ENCODE measurements around the gene ELL3. TPM values are rescaled to one million over a fixed set of nuclear protein-coding genes. Genes with fewer than 3 reads are reported as not detected.
A peak's percentile ranks its signal among the peaks of the same experiment; 100 is the strongest.

ELL3 gene
- total and polyA plus RNA-seq, 2 of the 8 experiments (the other 6 are each of a cell fraction or from before 2014, with no cell fraction given): 9.2 to 13.7 TPM

DNA sequence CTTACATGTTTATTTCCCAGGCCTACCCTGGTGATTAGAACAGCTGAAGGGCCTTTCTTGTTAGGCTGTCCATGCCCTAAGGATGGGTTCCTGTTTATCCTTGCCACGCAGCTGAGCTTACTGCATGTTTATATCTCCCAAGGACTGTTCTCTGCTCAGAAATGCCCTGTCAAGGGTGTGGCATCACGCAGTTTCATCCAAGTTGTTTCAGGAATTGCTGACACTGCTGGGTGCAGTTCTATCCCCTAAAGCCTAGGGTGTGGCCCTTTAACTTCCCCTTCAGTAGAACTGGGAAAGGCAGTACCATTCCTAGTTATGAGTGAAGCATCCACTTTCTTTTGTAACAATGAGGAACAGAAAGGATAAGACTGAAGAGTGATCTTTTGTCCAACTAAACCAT, 5.0 kb downstream of the ELL3 start:
- peaks cover 12% of the 10 kb centered on the region for H3K23me2 ChIP-seq (ENCODE audit: low read depth, low read length)
- 91% methylated on average over 2 of the region's 2 CpGs; no CpG with 5 or more reads in 1 of the 2 experiments for WGBS, 2 experiments (ENCODE audit: extremely low coverage in 1 of 2, insufficient coverage in 1 of 2, insufficient read length in 1 of 2, insufficient replicate concordance in 2 of 2, low coverage in 1 of 2, low lambda C conversion rate in 2 of 2, missing lambda C conversion rate in 1 of 2)
- H3K18ac ChIP-seq (ENCODE audit: extremely low read depth, low read length): no peak overlapping the region
- H3K4me1 ChIP-seq (replicated peaks in 1 of 4; ENCODE audit: control insufficient read depth in 3 of 4, insufficient read depth in 4 of 4, low read length in 3 of 4): peaks cover 0 to 12% (median 5%) of the 10 kb centered on the region in 4 experiments; a peak in 5 of 7 replicates
- peaks cover 0 to 2% (median 0%) of the 10 kb centered on the region in 4 experiments; a peak in 2 of 7 replicates for H3K27me3 ChIP-seq (replicated peaks in 1 of 4; ENCODE audit: control insufficient read depth in 3 of 4, extremely low read depth in 1 of 4, insufficient read depth in 3 of 4, low read length in 3 of 4)
- H2AFZ ChIP-seq (ENCODE audit: low read length): no peak overlapping the region
- no peak overlapping the region for H2BK12ac ChIP-seq (ENCODE audit: low read depth, low read length)
- no peak overlapping the region for H3K23ac ChIP-seq (ENCODE audit: insufficient read length)
- H2BK120ac ChIP-seq (replicated peaks; ENCODE audit: low read depth, low read length): no peak overlapping the region
- no peak overlapping the region for H3K56ac ChIP-seq (replicated peaks; ENCODE audit: insufficient read length, low read depth, low read length)
- no peak overlapping the region for H3K14ac ChIP-seq (ENCODE audit: insufficient read length)
- no peaks in the 10 kb centered on the region for H3K9me3 ChIP-seq (ENCODE audit: insufficient read depth in 2 of 2, low read depth in 1 of 2, low read length in 1 of 2)
- no peak for TF ChIP-seq SUZ12 (IDR thresholded peaks at IDR 0.05; ENCODE audit: low read length)
- H3K4me3 ChIP-seq (ENCODE audit: extremely low read depth in 1 of 4, insufficient read depth in 2 of 4, low read depth in 3 of 4, low read length in 4 of 4): no peak overlapping the region
- H3K36me3 ChIP-seq (ENCODE audit: control insufficient read depth in 2 of 4, insufficient read depth in 4 of 4, low read length in 3 of 4): peaks cover 37 to 69% (median 53%) of the 10 kb centered on the region in 4 experiments
- H2BK5ac ChIP-seq (ENCODE audit: low read depth, low read length): no peak overlapping the region
- no peak overlapping the region for H4K8ac ChIP-seq (ENCODE audit: extremely low read depth, insufficient read depth, low read length)
- no peak overlapping the region for H2BK20ac ChIP-seq (ENCODE audit: low read length)
- no peak overlapping the region for H3K4me2 ChIP-seq (ENCODE audit: insufficient read depth in 1 of 2, low read depth in 2 of 2, low read length in 2 of 2)
- no peaks in the 10 kb centered on the region for H3K79me1 ChIP-seq (ENCODE audit: low read depth, low read length)
- H3K4ac ChIP-seq (replicated peaks; ENCODE audit: insufficient read length, low read depth, low read length): no peak overlapping the region
- no peak overlapping the region for H4K5ac ChIP-seq (ENCODE audit: insufficient read length, low read depth, low read length)
- H3K9ac ChIP-seq (replicated peaks in 1 of 4; ENCODE audit: extremely low read depth in 1 of 4, low read depth in 3 of 4, low read length in 3 of 4): peak overlapping the region in 1 of 4 experiments; percentile 9; a peak in 1 of 7 replicates
- no peak overlapping the region for H4K91ac ChIP-seq (replicated peaks; ENCODE audit: insufficient read length, low read length)
- no peak overlapping the region for H3K27ac ChIP-seq (ENCODE audit: low read depth, low read length)
- POLR2A ChIA-PET (ENCODE audit: partially characterized antibody): interaction anchor here (0.6 to 1.6 kb wide), 4 partner anchors 11 to 24 kb away, joined by 3 to 4 read pairs (median 3); no protein-coding TSS in a partner anchor
- CTCF ChIA-PET (ENCODE audit: partially characterized antibody): interaction anchor here (0.8 to 3.1 kb wide), 7 partner anchors 10 to 258 kb away, joined by 3 to 24 read pairs (median 3); no protein-coding TSS in a partner anchor
- no peak overlapping the region for H2BK15ac ChIP-seq (ENCODE audit: low read length)
- H3K79me2 ChIP-seq (ENCODE audit: control insufficient read depth in 1 of 2, insufficient read depth in 2 of 2, low read length in 2 of 2): no peaks in the 10 kb centered on the region
- H2AK5ac ChIP-seq (ENCODE audit: low read depth, low read length): no peak overlapping the region
- H4K20me1 ChIP-seq (replicated peaks in 1 of 2; ENCODE audit: control insufficient read depth in 1 of 2, insufficient read depth in 2 of 2, low read length in 2 of 2): peaks cover 0 to 3% of the 10 kb centered on the region in 2 experiments
- DNase-seq (ENCODE audit: low read depth in 1 of 2, low spot score in 2 of 2) (no peak), FAIRE-seq (no peak)
